DMS114 treated with DMSO at 0.1 percent for 48 hours (cell line): ENCODE results near the gene DNAH14.

ENCODE experiments used
- DNase-seq: peaks from one replicate; lab custom pipeline; 2025; ENCODE audit not compliant: unreplicated experiment; lab: John Stamatoyannopoulos, UW

The DNAH14 gene

GRCh38 chr1:225388372-225388771, 458.9 kb downstream of the DNAH14 start:
- no peak for DNase-seq

DNA sequence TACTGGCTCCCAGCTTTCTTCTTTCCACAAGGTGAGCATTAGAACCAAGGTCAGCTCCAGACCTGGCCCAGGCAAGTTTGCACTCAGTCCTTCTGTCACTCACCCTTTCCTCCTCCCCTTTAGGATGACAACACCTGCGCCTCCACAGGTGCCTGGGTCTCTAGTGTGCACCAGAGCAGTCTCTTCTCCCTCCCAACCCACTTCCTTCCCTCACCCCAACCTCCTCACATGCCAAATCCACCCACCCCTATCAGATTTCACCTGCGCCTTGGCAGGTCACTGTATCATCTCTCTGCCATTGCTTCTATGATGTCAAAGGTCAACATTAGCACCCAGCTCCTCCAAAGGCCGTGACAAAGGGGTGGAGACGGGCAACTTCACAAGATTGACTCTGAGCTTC, 460.4 kb downstream of the DNAH14 start:
- DNase-seq = no peak

DNA sequence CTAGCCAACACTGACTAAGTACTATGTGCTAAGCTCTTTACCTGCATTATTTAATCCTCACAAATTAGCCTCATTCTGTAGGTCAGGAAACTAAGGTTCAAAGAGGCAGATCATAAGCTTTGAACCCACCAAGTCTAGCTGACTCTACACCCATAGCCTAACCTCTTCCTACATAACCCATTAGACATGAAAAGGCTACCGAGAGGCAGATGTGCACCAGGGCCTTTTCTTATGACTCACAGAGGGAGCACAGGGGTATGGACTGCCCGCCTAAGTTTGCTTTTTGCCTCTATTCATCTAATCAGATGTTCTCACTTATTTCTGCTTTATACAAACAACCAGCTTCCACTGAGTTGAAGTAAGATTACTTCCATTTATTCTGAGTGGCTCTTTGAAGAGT, 466.9 kb downstream of the DNAH14 start:
- no peak for DNase-seq

DNA sequence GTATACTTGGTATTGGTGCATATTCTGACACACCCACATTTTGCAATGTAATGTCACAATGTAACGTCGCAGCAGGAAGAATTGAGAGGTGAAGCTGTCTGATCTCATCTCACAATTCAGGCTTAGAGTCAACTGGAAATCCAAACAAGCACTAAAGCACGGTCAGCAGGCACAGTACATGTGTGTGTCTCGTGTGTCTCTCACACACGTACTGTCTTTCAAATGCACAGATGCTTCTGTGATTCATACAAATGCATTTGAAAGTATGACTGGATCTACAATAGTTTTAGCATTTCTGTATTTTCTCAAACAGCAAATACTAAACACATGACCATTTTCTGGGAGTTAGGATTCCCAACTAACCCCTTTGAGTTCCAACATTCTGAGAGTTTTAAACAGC, 471.5 kb downstream of the DNAH14 start:
- no peak for DNase-seq

DNA sequence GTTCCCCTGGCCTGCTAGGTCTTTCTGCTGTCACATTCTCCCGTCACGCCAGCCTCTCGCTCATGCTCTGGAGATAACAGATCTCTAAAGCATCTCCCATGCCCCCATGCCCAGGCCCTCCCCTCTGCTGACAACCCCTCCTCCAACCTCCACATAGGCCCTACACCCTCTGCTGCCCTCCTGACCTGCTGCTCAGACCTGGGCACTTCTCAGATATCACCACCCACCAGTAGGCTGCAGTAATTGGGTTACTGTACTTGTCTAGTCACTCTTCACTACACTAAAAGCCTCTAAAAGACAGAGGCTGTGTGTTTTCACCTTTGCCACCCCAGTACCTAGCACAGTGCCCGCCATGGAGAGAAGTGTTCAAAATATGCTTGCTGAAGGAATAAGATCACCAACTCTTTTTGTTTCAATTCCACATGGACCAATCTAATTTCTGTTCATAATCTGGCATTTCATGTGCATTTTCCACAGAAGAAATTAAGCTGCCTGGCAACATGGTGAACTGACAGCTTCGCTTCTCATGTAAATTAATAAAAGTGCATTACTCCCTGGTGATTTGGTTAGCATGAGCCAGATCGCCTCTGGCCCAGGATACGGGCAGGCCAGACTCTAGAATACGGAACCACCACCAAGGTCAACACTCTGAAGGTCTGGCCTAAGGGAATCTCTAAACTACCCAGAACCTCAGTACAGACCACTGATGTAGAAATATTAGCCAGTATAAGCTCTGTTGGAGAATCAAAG, 477.7 kb downstream of the DNAH14 start:
- DNase-seq = no peak

GRCh38 chr1:225407755-225408154, 478.3 kb downstream of the DNAH14 start:
- DNase-seq = no peak

- no peak for DNase-seq
These were observed 478.8 kb downstream of the DNAH14 start for GRCh38 chr1:225408249-225408648.

DNA sequence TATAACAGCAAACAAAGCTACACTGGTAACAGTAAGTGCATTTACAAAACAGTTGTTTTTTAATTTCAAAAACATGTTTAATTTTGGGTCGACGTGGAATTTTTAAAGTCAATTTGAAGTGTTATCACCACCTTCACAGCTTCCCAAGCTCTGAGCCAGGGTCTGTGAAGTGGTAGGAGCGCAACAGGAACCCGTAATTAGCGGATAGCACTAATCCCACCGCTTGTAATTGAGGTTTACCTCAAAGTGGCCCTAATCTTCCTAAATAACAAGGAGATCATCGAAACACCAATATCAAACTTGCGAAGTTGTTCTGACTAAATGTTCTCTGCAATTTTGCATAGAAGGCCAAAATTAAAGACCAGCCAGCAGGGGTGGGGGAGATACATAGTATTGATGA, 479.6 kb downstream of the DNAH14 start:
- DNase-seq = no peak

GRCh38 chr1:225410036-225410435, 480.6 kb downstream of the DNAH14 start:
- DNase-seq = no peak

DNA sequence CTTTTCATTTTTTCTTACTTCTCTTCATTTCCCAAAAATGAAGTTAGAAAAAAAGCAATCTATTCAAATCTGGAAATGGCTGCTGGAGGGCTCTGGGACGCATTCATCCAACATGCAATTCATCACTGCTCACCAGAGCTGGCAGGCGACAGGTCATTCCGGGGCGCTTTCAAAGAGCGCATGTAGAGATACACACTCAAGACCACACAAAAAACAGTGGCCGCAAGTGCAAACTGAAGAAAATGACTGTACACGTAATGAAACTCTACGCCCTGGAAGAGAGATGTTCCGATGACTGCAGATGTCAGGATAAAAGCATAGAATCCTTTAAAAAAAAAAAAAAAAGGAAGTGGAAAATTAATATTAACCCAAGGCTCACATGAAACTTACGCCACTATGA, 482.8 kb downstream of the DNAH14 start:
- no peak for DNase-seq

- DNase-seq = no peak
These were observed 483.4 kb downstream of the DNAH14 start for GRCh38 chr1:225412803-225413351.

- no peak for DNase-seq
These were observed 484.4 kb downstream of the DNAH14 start for GRCh38 chr1:225413708-225414375.

DNA sequence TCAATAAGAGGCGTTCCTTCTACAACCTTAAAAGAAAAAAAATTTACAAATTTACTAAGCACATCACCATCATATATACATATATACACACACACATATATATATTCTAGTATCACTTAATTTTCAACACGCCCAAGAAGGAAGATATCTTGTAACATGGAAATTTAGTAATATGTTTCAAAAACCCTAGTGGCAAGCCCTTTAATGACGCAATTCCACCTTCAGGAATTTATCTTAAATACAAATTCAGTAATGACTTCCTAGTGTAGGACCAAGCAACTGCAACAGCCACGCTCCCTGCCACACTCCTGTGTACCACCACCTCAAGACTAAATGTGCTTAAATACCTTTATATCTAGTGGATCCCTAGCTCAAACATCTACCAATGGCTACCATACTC, 485.8 kb downstream of the DNAH14 start:
- DNase-seq = no peak

GRCh38 chr1:225415967-225416745, 486.7 kb downstream of the DNAH14 start:
- no peak for DNase-seq

DNA sequence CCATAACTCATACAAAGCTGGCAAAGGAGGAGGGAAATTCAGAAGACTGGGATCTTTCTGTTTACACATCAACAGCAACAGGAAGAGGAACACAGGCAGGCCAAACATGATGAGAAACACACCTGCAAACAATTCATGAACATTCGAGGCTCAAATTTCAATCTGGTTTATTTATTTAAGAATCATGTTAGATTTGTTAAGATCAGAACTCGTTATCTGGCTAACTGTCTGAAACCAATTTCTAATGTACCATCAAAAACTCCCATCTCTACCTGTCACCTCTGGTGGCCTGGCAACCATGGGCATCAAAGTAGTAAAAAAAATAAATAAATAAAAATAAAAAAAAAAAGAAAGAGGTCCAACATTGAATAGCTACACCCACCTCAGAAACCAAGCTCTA, 488.6 kb downstream of the DNAH14 start:
- no peak for DNase-seq

- DNase-seq = no peak
These were observed 489.1 kb downstream of the DNAH14 start for GRCh38 chr1:225418598-225418997.

- DNase-seq = no peak
These were observed 492.6 kb downstream of the DNAH14 start for GRCh38 chr1:225422031-225422605.

DNA sequence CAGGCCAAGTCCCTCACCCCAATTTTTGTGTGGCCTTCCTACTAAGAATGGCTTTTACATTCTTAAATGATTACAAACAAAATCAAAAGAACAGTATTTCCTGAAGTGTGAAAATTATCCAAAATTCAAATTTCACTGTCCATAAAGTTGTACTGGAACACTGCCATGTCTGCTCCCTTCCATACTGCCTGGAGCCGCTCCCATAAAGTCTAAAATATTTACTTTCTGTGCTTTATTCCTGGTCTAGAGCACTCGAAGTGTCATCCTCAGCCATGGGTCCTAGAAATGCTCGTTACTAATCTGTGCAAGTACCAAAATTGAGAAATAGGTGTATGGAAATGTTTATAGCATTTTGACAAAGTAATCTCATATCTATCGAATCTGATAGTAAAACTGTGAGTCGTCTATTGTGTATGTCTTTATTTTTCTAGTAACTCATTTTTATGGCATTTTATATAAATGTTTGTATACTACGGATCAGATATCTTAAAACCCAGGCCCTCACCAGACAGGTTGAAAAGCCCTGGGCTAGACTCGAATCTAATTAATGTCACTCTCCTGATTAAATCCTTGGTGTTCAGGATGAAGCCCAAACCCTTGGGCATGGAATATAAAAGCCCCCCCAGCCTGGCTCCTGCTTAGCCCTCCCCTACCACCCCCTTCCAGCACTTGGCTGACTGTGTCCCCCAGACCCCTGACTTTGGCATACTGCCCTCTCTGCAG, 493.5 kb downstream of the DNAH14 start:
- no peak for DNase-seq

DNA sequence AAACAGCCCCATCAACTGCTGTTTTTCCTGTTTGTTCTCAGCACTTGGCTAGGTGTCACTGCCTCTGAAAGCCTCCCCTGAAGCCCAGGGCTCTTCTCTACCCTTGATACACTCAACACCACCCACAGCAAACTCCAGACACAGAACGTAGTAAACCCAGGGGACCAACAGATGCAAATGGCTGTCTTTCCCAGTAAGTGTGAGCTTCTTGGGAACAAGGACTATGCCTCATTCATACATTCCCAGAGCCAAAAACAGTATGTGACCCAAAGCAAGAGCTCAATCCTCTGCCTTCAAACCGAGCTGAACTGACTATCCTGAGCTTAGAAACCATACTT, 494.0 kb downstream of the DNAH14 start:
- no peak for DNase-seq

DNA sequence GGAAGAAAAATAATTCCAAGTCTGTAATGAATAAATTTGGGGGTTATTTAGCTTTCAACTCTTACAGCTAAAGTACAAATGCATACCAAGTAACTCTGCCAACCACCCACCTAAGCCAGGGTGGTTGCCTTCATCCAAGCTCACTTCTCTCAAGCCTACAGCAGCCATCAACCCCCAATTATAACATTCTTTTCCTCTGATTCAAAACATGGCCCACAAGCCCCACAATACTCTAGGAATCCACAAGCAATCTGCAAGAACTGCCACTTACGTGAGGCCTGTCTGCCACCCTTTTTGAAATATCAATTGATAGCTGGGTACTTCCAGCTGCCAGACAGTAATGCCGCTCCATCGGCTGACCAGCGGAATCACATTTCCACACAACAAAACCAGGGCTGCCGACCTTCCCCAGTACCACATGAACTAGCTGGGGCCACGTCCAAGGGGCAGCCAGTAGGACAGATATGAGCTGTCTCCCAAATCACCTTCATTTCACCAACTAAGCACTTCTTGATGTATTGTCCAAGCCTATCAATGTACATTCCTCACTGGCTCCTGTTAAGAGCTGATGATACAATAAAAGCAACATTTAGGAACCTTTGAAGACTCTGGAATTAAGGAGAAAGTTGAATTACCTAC, 495.2 kb downstream of the DNAH14 start:
- DNase-seq = no peak
